A549 (cell line): ENCODE data around the gene RGP1. TPM values are rescaled to one million over a fixed set of nuclear protein-coding genes. Genes with fewer than 3 reads are reported as not detected.

Experiments used
- ATAC-seq, 2 experiments: fragments of 200-7000 bp in 1 of 2; fragments of >200 bp in 1 of 2; cut with Nextera tagmentation in 1 of 2; cut with Tn5 transposase in 1 of 2; 3 replicates each; pipeline versions ENCODE4 v1.8.0 to v1.9.1; 2018 to 2020; ENCODE audit warnings: mild to moderate bottlenecking in 1 of 2, moderate library complexity in 1 of 2
- CTCF ChIA-PET: fragments of 300-600 bp; sonication (Branson Sonifier 250); formaldehyde crosslinking; extraction: SDS; loops from one replicate; lab custom pipeline; 2021; ENCODE audit warnings: antibody characterized with exemption, inconsistent platforms; lab: Yijun Ruan, JAX
- POLR2A ChIA-PET: fragments of 350-600 bp; formaldehyde crosslinking; extraction: SDS; loops from one replicate; lab custom pipeline; 2021; ENCODE audit warnings: antibody characterized with exemption, inconsistent platforms; lab: Yijun Ruan, JAX
- DNase-seq, 2 experiments: peaks; one replicate each; pipeline versions ENCODE4 v3.0.0 to v3.0.0-alpha.2; 2011 to 2016; ENCODE audit warnings: low read depth in 1 of 2, low spot score in 1 of 2
- FAIRE-seq: peaks from 2 replicates; lab custom pipeline; 2011; peaks lifted over from hg19 to GRCh38; lab: Jason Lieb, UNC
- H3K27ac ChIP-seq, 2 experiments: fragments of >200 bp; sonication (Bioruptor Twin); formaldehyde crosslinking; 3 replicates each; pipeline ENCODE4 v1.5.1; 2016 to 2017
- H3K4me1 ChIP-seq: fragments of >200 bp; sonication (Bioruptor Twin); formaldehyde crosslinking; 3 replicates; pipeline ENCODE4 v1.6.1; 2016
- H3K4me2 ChIP-seq: fragments of >200 bp; sonication (Bioruptor Twin); formaldehyde crosslinking; 3 replicates; pipeline ENCODE4 v1.6.1; 2016
- H3K4me3 ChIP-seq: fragments of >200 bp; sonication (Bioruptor Twin); formaldehyde crosslinking; 3 replicates; pipeline ENCODE4 v1.5.1; 2016
- H3K9me3 ChIP-seq: fragments of >200 bp; sonication (Bioruptor Twin); formaldehyde crosslinking; 3 replicates; pipeline ENCODE4 v1.6.1; 2016
- BCL3 ChIP-seq: fragments of >200 bp; sonication (Bioruptor Twin); formaldehyde crosslinking; IDR thresholded peaks from 3 replicates; pipeline ENCODE4 v1.6.1; 2016
- CHD4 ChIP-seq: fragments of 200-600 bp; sonication (generic); IDR thresholded peaks from 2 replicates; pipeline ENCODE4 v1.6.1; 2016; ENCODE audit warnings: antibody characterized with exemption, mild to moderate bottlenecking, borderline replicate concordance
- EHF ChIP-seq: fragments of 250-450 bp; sonication (Bioruptor Pico); IDR thresholded peaks from 2 replicates; pipeline ENCODE4 v1.5.0; 2020; ENCODE audit warnings: mild to moderate bottlenecking
- EP300 ChIP-seq, 2 experiments: fragments of >200 bp; sonication (Bioruptor Twin); formaldehyde crosslinking; IDR thresholded peaks; 2 replicates in 1 of 2; 3 replicates in 1 of 2; pipeline ENCODE4 v1.6.1; 2016 to 2017
- FOSL2 ChIP-seq, 2 experiments: fragments of 450-650 bp in 1 of 2; fragments of >200 bp in 1 of 2; sonication (Bioruptor Twin) in 1 of 2; formaldehyde crosslinking; IDR thresholded peaks; 2 replicates each; pipeline versions ENCODE4 v1.5.0 to v1.6.1; 2016 to 2020; ENCODE audit warnings: mild to moderate bottlenecking in 1 of 2, moderate library complexity in 1 of 2
- GATA3 ChIP-seq: IDR thresholded peaks from 2 replicates; pipeline ENCODE4 v1.6.1; 2012; ENCODE audit warnings: borderline replicate concordance
- HES2 ChIP-seq: fragments of >200 bp; sonication (Bioruptor Twin); formaldehyde crosslinking; IDR thresholded peaks from 2 replicates; pipeline ENCODE4 v1.6.1; 2016
- HMGXB4 ChIP-seq: fragments of 250-450 bp; sonication (Bioruptor Pico); IDR thresholded peaks from 2 replicates; pipeline ENCODE4 v1.5.0; 2021; ENCODE audit warnings: mild to moderate bottlenecking, moderate library complexity, borderline replicate concordance
- HOXB5 ChIP-seq: fragments of 250-450 bp; sonication (Bioruptor Pico); IDR thresholded peaks from 2 replicates; pipeline ENCODE4 v1.5.0; 2020; ENCODE audit warnings: mild to moderate bottlenecking, moderate library complexity
- KDM5A ChIP-seq: fragments of 200-600 bp; sonication (generic); IDR thresholded peaks from 2 replicates; pipeline ENCODE4 v1.6.1; 2016; ENCODE audit warnings: antibody characterized with exemption, mild to moderate bottlenecking
- MAFK ChIP-seq: fragments of 450-650 bp; IDR thresholded peaks from 2 replicates; pipeline ENCODE4 v1.6.1; 2014; ENCODE audit not compliant: partially characterized antibody
- MAX ChIP-seq: IDR thresholded peaks from 2 replicates; pipeline ENCODE4 v1.6.1; 2012
- MAZ ChIP-seq: fragments of 150-350 bp; IDR thresholded peaks from 2 replicates; pipeline ENCODE4 v1.6.1; 2014; ENCODE audit warnings: antibody characterized with exemption, low read depth, low read length, borderline replicate concordance
- MYC ChIP-seq: IDR thresholded peaks from 2 replicates; pipeline ENCODE4 v1.6.1; 2012; ENCODE audit warnings: mild to moderate bottlenecking, inconsistent platforms, low read length, improper control_type of control experiment, borderline replicate concordance
- NFE2L2 ChIP-seq: fragments of 150-350 bp; conservative IDR thresholded peaks from 2 replicates; pipeline ENCODE4 v1.6.1; 2014; ENCODE audit warnings: low read length
- NR3C1 ChIP-seq: fragments of >200 bp; sonication (Bioruptor Twin); formaldehyde crosslinking; IDR thresholded peaks from 3 replicates; pipeline ENCODE4 v1.6.1; 2017
- PBX3 ChIP-seq: IDR thresholded peaks from 2 replicates; pipeline ENCODE4 v1.6.1; 2012
- PHF8 ChIP-seq: fragments of 200-600 bp; sonication (generic); IDR thresholded peaks from 2 replicates; pipeline ENCODE4 v1.6.1; 2016; ENCODE audit warnings: low read depth, mild to moderate bottlenecking, antibody characterized with exemption, moderate library complexity, borderline replicate concordance
- POLR2A ChIP-seq: IDR thresholded peaks from 2 replicates; pipeline ENCODE4 v1.6.1; 2012; ENCODE audit warnings: mild to moderate bottlenecking, low read length
- POLR2AphosphoS2 ChIP-seq: conservative IDR thresholded peaks from 2 replicates; pipeline ENCODE4 v1.6.1; 2012; ENCODE audit warnings: low read length, improper control_type of control experiment, inconsistent platforms
- RFX5 ChIP-seq: fragments of 450-650 bp; IDR thresholded peaks from 2 replicates; pipeline ENCODE4 v1.7.1; 2014; ENCODE audit warnings: antibody characterized with exemption, mild to moderate bottlenecking, moderate library complexity
- SREBF2 ChIP-seq: fragments of 450-650 bp; IDR thresholded peaks from 2 replicates; pipeline ENCODE4 v1.6.1; 2014; ENCODE audit warnings: mild to moderate bottlenecking, moderate library complexity
- USF2 ChIP-seq: fragments of 450-650 bp; IDR thresholded peaks from 2 replicates; pipeline ENCODE4 v1.6.1; 2014; ENCODE audit warnings: antibody characterized with exemption
- ZC3H11A ChIP-seq: fragments of 450-650 bp; IDR thresholded peaks from 2 replicates; pipeline ENCODE4 v1.6.1; 2014; ENCODE audit warnings: antibody characterized with exemption, mild to moderate bottlenecking
- WGBS: methylation state at CpG from one replicate; pipeline ENCODE4 v1.1.6; 2017; ENCODE audit errors: missing lambda C conversion rate; 5-methylcytosine and 5-hydroxymethylcytosine counted together
- polyA plus RNA-seq, 4 experiments: library from polyadenylated mRNA; depleted of rRNA in 3 of 4; stranded (reverse); fragments of >200 nt; fragmentation: RNase III in 1 of 4; extraction: RNeasy Plus Mini Kit Qiagen cat#74134 plus additional on column Dnase treatment in 1 of 4; gene quantifications; 2 replicates in 3 of 4; 3 replicates in 1 of 4; pipeline ENCODE4 v1.2.3, GENCODE V29; 2011 to 2017

Gene RGP1
- polyA plus RNA-seq, 2 of the 4 experiments (the other 2 are of a cell fraction), result 16.1 to 16.6 TPM

- TF ChIP-seq RFX5 (no peak), PBX3 (no peak), POLR2AphosphoS2 (no peak), BCL3 (no peak), USF2 (no peak), MYC (no peak), PHF8 (no peak)
Observed at GRCh38 chr9:35718721-35719511, 30.2 kb upstream of the RGP1 start (continued).

- TF ChIP-seq SREBF2, result no peak
- no peak for TF ChIP-seq ZC3H11A
- TF ChIP-seq MAZ, result no peak
- TF ChIP-seq EP300 (IDR thresholded peaks at IDR 0.05), result no peak
- no peak for TF ChIP-seq HOXB5
- no peak for TF ChIP-seq USF2
- TF ChIP-seq EHF (CRISPR knock-in tag), result no peak
- TF ChIP-seq GATA3, result no peak
- TF ChIP-seq PBX3, result no peak
- TF ChIP-seq MAFK, result no peak
- no peak for TF ChIP-seq CHD4
- no peak for TF ChIP-seq POLR2A
- TF ChIP-seq POLR2AphosphoS2, result no peak
- TF ChIP-seq KDM5A, result no peak
- TF ChIP-seq MAX, result no peak
- no peak for TF ChIP-seq HMGXB4 (CRISPR knock-in tag)
- TF ChIP-seq HES2, result no peak
- TF ChIP-seq NR3C1, result no peak
- no peak for TF ChIP-seq FOSL2 (IDR thresholded peaks at IDR 0.05)
- TF ChIP-seq FOSL2 (CRISPR knock-in tag; IDR thresholded peaks at IDR 0.05), result no peak
- TF ChIP-seq NFE2L2, result no peak
- no peak overlapping the region for H3K27ac ChIP-seq
- no peak overlapping the region for H3K4me3 ChIP-seq
- FAIRE-seq, result no peak
- ChIA-PET POLR2A (no interaction called here), CTCF (interaction anchor here (31.4 to 32.5 kb wide), 2 partner anchors 2 to 16 kb away, joined by 758 read pairs; partner anchors contain the start of genes CREB3, TLN1 and TPM2)
- no peak overlapping the region for H3K4me2 ChIP-seq
- 93% methylated on average over 4 of the region's 4 CpGs for WGBS
- no peak for ATAC-seq
- H3K4me1 ChIP-seq, result no peaks in the 10 kb centered on the region
- H3K9me3 ChIP-seq, result no peaks in the 10 kb centered on the region
- DNase-seq, result no peak
Observed at GRCh38 chr9:35719546-35719945, 29.5 kb upstream of the RGP1 start.
